ENCODE measurements around the gene DRD4. TPM values are rescaled to one million over a fixed set of nuclear protein-coding genes. Genes with fewer than 3 reads are reported as not detected.

DRD4 gene
- total and polyA plus RNA-seq, 2 of the 13 experiments (the other 11 are each of a cell fraction or from before 2014, with no cell fraction given) = 0.09 to 0.13 TPM

DNA sequence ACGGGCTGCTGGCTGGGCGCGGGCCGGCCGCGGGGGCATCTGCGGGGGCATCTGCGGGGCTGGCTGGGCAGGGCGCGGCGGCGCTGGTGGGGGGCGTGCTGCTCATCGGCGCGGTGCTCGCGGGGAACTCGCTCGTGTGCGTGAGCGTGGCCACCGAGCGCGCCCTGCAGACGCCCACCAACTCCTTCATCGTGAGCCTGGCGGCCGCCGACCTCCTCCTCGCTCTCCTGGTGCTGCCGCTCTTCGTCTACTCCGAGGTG is 194 bp downstream of the DRD4 start (continued):
- TF ChIP-seq, protein P1, sequence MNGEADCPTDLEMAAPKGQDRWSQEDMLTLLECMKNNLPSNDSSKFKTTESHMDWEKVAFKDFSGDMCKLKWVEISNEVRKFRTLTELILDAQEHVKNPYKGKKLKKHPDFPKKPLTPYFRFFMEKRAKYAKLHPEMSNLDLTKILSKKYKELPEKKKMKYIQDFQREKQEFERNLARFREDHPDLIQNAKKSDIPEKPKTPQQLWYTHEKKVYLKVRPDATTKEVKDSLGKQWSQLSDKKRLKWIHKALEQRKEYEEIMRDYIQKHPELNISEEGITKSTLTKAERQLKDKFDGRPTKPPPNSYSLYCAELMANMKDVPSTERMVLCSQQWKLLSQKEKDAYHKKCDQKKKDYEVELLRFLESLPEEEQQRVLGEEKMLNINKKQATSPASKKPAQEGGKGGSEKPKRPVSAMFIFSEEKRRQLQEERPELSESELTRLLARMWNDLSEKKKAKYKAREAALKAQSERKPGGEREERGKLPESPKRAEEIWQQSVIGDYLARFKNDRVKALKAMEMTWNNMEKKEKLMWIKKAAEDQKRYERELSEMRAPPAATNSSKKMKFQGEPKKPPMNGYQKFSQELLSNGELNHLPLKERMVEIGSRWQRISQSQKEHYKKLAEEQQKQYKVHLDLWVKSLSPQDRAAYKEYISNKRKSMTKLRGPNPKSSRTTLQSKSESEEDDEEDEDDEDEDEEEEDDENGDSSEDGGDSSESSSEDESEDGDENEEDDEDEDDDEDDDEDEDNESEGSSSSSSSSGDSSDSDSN (CRISPR knock-in tag; IDR thresholded peaks at IDR 0.05) = no peak
- TF ChIP-seq, protein P2, sequence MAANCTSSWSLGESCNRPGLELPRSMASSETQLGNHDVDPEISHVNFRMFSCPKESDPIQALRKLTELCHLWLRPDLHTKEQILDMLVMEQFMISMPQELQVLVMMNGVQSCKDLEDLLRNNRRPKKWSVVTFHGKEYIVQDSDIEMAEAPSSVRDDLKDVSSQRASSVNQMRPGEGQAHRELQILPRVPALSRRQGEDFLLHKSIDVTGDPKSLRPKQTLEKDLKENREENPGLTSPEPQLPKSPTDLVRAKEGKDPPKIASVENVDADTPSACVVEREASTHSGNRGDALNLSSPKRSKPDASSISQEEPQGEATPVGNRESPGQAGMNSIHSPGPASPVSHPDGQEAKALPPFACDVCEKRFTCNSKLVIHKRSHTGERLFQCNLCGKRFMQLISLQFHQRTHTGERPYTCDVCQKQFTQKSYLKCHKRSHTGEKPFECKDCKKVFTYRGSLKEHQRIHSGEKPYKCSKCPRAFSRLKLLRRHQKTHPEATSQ (CRISPR knock-in tag; IDR thresholded peaks at IDR 0.05; ENCODE audit: borderline replicate concordance) = no peak
- TF ChIP-seq FOXA1 (IDR thresholded peaks at IDR 0.05) = no peak
- no peak for TF ChIP-seq FOXA1 (CRISPR knock-in tag; IDR thresholded peaks at IDR 0.05)
- no peak for TF ChIP-seq ASH2L (IDR thresholded peaks at IDR 0.05; ENCODE audit: insufficient read length, low read depth, low read length)
- TF ChIP-seq, protein P3, sequence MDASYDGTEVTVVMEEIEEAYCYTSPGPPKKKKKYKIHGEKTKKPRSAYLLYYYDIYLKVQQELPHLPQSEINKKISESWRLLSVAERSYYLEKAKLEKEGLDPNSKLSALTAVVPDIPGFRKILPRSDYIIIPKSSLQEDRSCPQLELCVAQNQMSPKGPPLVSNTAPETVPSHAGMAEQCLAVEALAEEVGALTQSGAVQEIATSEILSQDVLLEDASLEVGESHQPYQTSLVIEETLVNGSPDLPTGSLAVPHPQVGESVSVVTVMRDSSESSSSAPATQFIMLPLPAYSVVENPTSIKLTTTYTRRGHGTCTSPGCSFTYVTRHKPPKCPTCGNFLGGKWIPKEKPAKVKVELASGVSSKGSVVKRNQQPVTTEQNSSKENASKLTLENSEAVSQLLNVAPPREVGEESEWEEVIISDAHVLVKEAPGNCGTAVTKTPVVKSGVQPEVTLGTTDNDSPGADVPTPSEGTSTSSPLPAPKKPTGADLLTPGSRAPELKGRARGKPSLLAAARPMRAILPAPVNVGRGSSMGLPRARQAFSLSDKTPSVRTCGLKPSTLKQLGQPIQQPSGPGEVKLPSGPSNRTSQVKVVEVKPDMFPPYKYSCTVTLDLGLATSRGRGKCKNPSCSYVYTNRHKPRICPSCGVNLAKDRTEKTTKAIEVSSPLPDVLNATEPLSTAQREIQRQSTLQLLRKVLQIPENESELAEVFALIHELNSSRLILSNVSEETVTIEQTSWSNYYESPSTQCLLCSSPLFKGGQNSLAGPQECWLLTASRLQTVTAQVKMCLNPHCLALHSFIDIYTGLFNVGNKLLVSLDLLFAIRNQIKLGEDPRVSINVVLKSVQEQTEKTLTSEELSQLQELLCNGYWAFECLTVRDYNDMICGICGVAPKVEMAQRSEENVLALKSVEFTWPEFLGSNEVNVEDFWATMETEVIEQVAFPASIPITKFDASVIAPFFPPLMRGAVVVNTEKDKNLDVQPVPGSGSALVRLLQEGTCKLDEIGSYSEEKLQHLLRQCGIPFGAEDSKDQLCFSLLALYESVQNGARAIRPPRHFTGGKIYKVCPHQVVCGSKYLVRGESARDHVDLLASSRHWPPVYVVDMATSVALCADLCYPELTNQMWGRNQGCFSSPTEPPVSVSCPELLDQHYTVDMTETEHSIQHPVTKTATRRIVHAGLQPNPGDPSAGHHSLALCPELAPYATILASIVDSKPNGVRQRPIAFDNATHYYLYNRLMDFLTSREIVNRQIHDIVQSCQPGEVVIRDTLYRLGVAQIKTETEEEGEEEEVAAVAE (CRISPR knock-in tag; IDR thresholded peaks at IDR 0.05; ENCODE audit: borderline replicate concordance) = no peak
- TF ChIP-seq XBP1 (CRISPR knock-in tag; IDR thresholded peaks at IDR 0.05) = no peak

Measured in HepG2 (cell line).